GM21381 (cell line): ENCODE results near the gene SCAI.
"Not testable (repeated sequence)": the region's sequence is repeated elsewhere in the genome, so short reads cannot be mapped to it uniquely, and the experiment has no call there.

Source experiments
- ATAC-seq: cut with Tn5 transposase; IDR thresholded peaks from one replicate; pipeline ENCODE4 v1.9.1; 2021; ENCODE audit warnings: mild to moderate bottlenecking, moderate library complexity; ENCODE audit not compliant: unreplicated experiment

SCAI gene

DNA sequence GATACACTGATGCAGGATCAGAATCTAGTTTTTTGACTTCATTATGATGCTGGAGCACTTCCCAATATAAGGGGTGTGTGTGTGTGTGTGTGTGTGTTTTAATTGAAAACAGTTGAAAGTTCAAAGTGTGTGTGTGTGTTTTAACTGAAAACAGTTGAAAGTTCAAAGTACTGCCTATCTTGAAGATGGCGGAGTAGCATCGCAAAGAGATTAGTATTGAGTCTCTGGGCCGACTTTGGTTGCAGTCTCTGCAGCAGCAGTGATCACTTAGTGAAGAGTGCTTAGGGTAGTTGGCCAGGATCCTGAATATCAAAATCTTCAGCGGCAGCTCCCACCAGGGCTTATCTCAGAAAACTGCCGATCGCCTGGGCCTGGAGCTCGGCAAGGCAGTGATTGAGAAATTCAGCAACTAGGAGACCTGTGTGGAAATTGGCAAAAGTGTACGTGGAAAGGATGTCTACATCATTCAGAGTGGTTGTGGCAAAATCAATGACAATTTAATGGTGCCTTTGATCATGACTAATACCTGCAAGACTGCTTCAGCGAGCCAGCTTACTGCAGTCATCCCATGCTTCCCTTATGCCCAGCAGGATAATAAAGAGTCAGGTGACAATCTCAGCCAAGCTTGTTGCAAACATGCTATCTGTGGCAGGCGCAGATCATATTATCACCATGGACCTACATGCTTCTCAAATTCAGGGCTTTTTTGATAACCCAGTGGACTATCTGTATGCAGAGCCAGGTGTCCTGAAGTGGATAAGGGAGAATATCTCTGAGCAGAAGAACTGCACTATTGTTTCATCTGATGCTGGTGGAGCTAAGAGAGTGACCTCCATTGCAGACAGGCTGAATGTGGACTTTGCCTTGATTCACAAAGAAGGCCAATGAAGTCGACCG is 7.3 kb upstream of the SCAI start:
- ATAC-seq = no peak

DNA sequence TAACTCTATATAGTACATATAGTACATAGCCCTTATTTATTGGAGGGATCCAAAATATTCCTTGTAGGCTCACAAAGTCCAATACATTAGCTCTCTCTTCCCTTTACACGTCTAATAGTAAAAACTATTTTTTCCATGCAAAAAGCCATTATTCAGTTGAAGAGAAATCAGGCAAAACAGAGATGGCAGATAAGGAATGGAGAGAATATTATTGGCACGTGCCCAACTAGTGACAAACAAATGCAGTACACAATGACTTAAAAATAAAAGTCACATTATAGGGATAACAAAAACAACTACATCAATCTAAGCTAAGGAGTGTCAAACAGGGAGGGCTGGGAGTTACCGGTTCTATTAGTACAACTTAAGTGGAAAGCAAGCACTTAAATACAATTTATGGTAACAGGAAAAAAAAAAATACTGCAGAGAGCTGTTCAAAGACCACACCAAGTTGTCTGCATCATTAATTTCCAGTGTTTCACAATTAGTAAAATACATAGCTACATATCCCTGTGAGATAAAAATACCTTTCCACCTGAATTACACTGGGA is 4.1 kb upstream of the SCAI start:
- no peak for ATAC-seq

DNA sequence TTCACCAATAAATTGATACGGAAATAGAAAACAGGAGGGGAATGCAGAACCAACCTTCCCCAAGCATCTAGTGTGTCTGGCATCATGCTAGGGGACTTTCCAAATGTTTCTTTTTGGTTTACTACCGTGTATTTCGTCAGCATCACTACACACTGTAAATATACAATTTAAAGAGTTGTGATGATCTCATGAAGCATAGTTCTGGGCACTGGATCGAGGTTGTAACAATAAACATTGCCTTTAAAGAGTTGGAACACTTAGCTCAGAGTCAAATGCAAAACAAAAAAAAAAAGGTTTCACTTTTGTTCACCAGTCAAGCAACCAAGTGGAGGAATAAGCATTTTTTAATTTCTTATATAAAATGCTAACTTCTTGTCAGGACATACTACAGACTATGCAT is 2.9 kb upstream of the SCAI start:
- ATAC-seq = no peak

DNA sequence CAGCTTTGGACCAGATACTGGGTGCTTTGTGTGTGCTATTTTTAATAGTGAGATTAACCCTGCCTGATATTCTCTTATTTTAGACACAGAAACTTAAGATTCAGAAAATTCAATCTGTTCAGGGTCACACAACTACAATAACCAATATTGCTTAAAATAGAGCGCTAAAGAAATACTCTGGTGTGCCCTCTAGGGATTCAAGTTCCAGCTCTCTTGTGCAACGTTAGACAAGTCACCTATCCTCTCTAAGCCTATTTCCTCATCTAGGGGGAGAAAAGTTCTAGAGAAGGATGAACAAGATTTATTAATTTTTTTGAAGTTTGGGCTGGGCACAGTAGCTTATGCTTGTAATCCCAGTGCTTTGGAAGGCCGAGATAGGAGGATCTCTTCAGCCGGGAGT is 2.1 kb upstream of the SCAI start:
- no peak for ATAC-seq

DNA sequence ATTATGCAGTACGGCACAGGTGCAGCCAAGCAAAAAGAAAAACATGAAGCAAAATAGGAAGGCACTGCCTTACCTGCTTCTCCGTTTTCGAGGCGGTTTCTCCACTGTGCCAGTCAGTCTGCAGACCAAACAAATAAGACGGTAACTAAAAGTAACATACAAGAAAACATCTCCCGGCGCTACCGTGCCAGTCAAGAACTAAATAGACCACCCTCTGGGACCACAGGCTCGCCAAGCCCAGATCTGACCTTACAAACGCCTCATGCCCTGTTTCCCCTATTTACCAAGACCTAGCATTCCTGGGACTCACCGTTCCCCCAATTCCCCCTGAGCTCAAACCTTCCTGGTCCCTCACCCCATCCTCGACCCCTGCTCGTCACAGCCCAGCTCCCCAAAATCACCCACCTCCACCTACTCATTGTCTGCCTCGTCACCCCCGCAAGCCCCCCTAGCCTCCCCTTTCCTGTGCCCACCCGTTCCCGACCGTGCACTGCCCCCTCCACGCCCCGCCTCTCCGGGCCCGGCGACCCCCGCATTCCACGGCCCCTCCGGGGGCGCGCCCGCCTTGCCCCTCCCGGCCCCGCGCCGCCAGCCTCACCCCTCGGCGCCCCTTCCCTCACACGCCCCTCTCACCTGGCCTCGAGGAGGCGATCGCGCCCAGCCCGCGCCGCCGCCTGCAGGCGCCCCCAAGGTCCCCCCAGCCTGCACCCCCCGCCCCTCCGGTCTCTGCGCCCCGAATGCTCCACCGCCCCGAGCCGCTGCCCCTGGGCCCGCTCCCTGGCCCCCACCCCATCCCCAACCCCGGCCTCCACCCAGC is 560 bp downstream of the SCAI start:
- ATAC-seq = no peak

DNA sequence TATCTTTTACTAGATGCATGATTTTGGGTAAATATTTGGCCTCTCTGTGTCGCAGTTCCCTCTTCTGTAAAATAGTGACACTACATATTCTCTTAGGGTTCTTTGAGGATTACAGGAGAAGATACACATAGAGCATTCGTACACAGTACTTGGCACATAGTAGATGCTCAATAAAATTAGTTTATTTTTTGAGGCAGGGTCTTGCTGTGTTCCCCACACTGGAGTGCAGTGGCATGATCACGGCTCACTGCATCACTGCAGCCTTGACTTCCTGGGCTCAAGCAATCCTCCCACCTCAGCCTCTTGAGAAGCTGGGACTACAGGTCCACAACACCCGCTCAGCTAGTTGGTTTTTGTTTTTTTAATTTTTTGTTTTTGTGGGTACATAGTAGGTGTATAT is 1.6 kb downstream of the SCAI start:
- no peak for ATAC-seq

DNA sequence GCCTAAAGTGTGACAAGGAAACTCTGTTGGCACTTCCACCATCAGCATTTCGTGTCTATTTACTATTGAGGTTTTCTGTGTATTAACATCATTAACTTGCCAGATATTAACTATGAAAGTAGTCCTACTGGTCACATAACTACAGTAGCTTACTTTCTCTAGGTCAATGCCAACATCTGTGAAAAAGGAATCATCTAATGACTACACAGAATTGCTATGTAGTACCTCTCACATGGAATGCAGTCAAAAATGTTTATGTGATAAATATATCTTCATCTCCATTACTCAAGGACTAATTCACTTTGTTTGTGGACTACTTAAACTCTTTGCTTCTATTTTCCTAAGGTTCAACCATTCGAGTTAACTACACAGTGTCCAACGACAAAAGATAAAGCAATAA is 2.1 kb downstream of the SCAI start:
- no peak for ATAC-seq

DNA sequence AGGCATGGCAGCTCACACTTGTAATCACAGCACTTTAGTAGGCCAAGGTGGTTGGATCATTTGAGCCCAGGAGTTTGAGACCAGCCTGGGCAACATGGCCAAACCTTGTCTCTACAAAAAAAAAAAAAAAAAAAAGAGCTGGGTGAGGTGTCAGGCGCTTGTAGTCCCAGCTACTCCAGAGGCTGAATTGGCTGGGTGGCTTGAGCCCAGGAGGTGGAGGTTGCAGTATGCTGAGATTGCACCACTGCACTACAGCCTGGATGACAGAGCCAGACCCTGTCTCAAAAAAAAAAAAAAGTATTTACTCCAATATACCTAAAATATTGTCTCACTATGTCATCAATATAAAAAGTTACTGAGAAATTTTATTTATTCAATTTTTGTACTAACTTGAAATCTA is 2.8 kb downstream of the SCAI start:
- ATAC-seq = no peak

DNA sequence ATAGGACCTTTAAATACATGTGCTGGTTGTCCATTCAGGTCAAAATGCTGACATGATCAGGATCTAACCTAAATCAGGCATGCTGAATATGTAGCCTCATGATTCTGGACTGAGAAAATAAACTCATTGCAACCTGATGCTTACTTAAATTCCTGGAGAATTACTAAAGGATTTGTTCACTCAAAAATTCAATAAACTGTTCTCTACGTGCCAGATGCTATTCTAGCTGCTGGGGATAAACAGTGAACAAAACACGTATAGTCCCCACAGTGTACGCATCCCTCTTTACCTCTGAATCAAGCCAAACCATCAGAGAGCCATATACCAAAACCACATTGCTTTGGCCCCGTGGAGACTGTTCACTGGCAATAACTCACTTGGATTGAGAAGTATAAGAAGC is 6.1 kb downstream of the SCAI start:
- ATAC-seq = no peak

DNA sequence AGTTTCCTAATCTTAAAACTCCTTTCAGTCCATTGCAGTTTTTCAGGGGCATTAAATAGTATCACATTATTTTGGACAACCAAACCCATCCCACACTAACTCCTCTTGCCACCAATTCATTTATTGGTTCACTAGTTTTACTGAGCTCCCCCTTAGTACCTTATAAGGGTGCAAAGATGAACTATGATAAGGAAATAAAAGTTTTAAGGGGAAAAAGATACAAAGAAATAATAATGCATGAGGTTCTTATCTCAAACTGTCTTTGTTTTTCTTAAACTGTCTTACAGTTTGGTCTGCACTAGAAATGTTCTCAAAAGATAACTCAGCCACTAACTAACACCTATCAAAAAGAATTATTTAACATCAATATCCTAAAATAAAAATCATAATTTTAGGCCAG is 8.4 kb downstream of the SCAI start:
- ATAC-seq = no peak

DNA sequence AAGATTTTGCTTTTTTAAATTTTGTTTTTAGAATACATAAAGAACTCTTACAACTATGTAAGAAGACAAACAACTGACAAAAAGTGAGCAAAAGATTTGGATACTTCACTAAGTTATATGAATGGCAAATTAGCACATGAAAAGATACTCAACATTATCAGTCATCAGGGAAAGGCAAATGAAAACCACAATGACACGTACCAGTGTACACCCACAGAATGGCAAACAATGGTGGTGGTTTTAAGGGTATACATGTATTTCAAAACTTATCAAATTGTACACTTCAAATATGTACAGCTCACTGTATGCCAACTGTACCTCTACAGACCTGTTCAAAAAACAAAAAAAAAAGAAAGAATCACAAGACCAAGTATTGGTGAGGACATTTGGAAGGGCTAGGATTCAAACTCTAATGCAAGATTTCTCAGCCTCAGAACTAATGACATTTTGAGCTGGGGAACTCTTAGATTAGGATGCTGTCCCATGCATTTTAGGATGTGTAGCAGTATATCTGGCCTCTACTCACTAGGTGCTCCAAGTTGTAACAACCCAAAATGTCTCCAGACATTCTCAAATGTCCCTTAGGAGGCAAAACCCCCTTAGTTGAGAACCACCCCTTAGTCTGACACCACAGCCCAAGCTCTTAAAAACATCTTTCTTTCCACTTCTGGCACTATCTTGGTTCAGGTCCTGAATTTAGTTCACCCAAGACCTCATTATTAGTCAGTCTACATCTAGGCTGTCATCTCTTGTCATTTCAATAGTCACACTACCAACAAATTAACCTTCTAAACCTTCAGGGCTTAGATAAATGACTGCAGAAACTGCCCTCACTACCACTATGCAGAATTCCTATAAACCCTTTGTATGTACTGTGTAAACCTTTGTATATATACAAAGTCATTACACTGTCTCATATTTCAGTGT is 9.7 kb downstream of the SCAI start:
- no peak for ATAC-seq

DNA sequence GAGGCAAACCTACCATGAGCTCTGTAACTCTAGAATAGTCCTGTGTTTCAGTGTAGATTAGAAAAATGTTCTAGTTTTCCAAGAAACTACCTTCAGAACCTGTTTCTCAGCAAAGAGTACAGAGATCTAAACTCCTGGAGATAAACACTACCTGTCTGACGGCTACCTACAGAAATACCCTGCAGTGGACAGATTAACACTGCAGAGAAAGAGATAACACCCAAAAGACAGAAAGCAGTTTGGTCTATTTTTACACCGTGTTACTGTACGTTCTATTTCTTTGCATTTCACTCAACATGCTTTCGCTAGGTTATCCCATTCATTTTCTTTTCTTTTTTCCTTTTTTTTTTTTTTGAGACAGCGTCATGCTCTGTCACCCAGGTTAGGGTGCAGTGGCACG is 11.6 kb downstream of the SCAI start:
- no peak for ATAC-seq

DNA sequence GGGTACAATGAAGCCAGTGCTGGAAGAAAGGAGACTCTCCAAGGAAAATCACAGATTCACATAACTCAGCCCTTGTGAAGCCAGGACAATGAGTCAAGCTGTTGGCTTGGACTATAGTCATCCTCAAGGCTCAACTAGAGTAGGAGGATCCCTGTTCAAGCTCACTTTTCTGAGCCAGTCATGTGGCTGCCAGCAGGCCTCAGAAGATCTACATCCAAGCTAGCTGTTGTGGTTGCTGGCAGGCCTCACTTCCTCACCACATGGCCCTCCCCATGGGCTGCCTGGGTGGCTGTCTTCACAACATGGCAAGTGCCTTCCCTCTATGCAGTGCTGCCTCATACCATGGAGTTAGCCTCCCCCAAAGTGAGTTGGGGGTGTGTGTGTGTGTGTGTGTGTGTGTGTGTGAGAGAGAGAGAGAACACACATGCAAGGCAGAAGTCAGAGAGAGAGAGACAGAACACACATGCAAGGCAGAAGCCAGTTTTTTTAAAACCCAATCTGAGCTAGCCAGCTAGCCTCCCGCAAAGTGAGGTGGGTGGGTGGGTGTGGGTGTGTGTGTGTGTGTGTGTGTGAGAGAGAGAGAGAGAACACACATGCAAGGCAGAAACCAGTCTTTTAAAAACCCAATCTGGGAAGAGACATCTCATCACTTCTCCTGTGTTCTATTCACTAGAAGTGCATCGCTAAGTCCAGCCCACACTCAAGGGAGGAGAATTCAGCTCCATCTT is 17.1 kb downstream of the SCAI start:
- peak; percentile 95 for ATAC-seq

DNA sequence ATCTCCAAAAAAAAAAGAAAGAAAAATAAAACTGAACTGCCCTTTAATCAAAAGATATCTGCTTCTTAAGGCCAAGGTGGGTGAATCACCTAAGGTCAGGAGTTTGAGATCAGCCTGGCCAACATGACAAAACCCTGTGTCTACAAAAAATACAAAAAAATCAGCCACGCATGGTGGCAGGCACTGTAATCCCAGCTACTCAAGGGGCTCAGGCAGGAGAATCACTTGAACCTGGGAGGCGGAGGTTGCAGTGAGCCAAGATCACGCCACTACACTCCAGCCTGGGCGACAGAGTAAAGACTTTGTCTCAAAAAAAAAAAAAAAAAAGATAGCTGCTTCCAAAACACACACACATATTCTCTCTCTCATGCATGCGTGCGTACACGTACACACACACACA is 17.8 kb downstream of the SCAI start:
- ATAC-seq = no peak

DNA sequence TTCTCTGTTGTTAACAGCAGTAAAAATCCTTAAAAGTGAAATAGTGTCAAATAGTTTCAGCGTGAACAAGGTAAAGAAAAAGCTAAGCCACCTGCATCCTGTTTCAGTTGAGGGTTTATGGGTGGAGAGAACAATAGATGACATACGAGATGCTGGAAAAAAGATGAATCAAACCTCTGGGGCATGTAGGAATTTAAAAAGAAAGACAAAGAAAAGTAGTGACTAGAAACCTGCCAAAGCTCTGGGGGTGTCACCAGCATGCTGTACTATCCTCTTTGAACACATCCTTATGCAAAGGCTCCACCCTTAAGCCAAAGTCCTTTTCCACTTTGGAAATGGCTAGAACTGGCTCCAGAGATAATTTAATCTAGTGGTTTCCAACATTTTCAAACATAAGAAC is 22.2 kb downstream of the SCAI start:
- ATAC-seq = no peak

DNA sequence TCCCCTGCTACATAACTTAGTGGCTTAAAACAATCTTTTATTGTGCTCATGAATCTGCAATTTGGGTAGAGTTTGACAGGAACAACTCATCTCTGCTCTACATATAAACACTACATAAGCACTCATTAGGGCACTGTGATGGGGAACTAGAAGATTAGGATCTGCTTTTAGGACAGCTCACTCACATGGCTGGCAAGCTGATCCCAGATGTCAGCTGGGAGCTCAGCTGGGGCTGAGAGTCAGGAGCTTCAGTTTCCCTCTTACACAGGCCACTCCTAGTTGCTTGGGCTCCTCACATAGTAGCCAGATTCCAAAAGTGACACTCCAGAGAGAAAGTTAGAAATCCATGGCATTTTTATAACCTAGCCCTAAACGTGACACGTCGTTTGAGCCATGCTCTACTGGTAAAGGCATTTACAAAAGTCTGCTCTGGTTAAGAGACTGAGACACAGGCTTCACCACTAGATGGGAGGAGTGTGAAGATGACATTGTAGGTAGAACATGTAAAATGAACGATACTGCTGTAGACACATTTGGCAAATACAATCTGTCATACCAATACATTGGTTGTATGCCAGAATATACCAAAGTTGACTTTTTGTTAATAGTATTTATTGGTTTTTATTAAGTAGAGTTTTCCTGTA is 23.6 kb downstream of the SCAI start:
- ATAC-seq = no peak

DNA sequence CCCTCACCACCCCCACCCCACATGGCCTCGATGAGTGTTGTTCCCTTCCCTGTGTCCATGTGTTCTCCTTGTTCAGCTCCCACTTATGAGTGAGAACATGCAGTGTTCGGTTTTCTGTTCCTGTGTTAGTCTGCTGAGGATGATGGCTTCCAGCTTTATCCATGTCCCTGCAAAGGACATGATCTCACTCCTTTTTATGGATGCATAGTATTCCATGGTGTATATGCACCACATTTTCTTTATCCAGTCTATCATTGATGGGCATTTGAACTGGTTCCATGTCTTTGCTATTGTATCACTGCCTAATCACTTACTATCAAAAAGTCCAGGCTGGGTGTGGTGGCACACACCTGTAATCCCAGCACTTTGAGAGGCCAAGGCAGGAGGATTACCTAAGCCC is 24.6 kb downstream of the SCAI start:
- not testable (repeated sequence) for ATAC-seq

DNA sequence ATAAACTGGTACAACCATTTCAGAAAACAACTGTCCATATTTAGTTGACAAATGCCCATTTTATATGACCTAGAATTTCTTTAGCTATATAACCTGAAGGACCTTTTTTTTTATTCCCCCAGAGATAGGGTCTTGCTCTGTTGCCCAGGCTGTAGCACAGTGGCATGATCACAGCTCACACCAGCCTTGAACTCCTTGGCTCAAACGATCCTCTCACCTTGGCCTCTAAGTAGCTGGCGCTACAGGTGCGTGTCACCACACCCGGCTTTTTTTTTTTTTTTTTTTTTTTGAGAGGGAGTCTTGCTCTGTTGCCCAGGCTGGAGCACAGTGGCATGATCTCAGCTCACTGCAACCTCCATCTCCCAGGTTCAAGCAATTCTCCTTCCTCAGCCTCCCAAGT is 28.8 kb downstream of the SCAI start:
- not testable (repeated sequence) for ATAC-seq

DNA sequence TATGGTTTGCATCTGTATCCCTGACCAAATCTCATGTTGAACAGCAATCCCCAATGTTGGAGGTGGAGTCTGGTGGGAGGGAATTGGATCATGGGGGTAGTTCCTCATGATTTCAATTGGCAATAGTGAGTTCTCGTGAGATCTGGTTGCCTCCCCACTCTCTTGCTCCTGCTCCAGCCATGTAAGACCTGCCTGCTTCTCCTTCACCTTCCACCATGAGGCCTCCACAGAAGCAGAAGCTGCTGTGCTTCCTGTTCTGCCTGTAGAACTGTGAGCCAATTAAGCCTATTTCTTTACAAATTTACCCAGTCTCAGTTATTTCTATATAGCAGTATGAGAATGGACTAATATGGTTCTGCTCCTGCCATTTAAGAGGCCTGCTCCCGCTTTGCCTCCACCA is 32.9 kb downstream of the SCAI start:
- ATAC-seq = no peak

DNA sequence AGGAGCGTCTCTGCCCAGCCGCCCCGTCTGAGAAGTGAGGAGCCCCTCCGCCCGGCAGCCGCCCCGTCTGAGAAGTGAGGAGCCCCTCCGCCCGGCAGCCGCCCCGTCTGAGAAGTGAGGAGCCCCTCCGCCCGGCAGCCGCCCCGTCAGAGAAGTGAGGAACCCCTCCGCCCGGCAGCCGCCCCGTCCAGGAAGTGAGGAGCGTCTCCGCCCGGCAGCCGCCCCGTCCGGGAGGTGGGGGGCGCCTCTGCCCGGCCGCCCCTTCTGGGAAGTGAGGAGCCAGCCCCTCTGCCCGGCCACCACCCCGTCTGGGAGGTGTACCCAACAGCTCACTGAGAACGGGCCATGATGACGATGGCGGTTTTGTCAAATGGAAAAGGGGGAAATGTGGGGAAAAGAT is 34.8 kb downstream of the SCAI start:
- ATAC-seq = not testable (repeated sequence)
